Measurements from ENCODE around the gene RTTN.

RTTN gene

GRCh38 chr18:70069382-70069781, 136.1 kb downstream of the RTTN start:
- H3K9ac ChIP-seq (ENCODE audit: low read depth, low read length) = no peak overlapping the region
- no peaks in the 10 kb centered on the region for H3K4me1 ChIP-seq (ENCODE audit: insufficient read depth, low read length)
- H3K36me3 ChIP-seq (ENCODE audit: insufficient read depth, low read length) = no peaks in the 10 kb centered on the region
- no peaks in the 10 kb centered on the region for H3K9me3 ChIP-seq (ENCODE audit: control insufficient read depth, insufficient read depth, low read length)

- no peaks in the 10 kb centered on the region for H3K9me3 ChIP-seq (ENCODE audit: control insufficient read depth, insufficient read depth, low read length)
- H3K36me3 ChIP-seq (ENCODE audit: insufficient read depth, low read length) = no peaks in the 10 kb centered on the region
- H3K4me1 ChIP-seq (ENCODE audit: insufficient read depth, low read length) = no peaks in the 10 kb centered on the region
- no peak overlapping the region for H3K9ac ChIP-seq (ENCODE audit: low read depth, low read length)
These were observed 136.5 kb downstream of the RTTN start for GRCh38 chr18:70068981-70069380.

- Histone ChIP-seq H3K4me1 (ENCODE audit: insufficient read depth, low read length) (no peaks in the 10 kb centered on the region), H3K36me3 (ENCODE audit: insufficient read depth, low read length) (peaks cover 3% of the 10 kb centered on the region), H3K9ac (ENCODE audit: low read depth, low read length) (no peak overlapping the region), H3K9me3 (ENCODE audit: control insufficient read depth, insufficient read depth, low read length) (no peaks in the 10 kb centered on the region)
These were observed 145.8 kb downstream of the RTTN start for GRCh38 chr18:70059684-70060083.

- Histone ChIP-seq H3K4me1 (ENCODE audit: insufficient read depth, low read length) (no peaks in the 10 kb centered on the region), H3K36me3 (ENCODE audit: insufficient read depth, low read length) (peaks cover 3% of the 10 kb centered on the region), H3K9me3 (ENCODE audit: control insufficient read depth, insufficient read depth, low read length) (no peaks in the 10 kb centered on the region), H3K9ac (ENCODE audit: low read depth, low read length) (no peak overlapping the region)
These were observed 146.6 kb downstream of the RTTN start for GRCh38 chr18:70058916-70059315.

GRCh38 chr18:70047931-70048603, 157.4 kb downstream of the RTTN start:
- Histone ChIP-seq H3K4me1 (ENCODE audit: insufficient read depth, low read length) (no peaks in the 10 kb centered on the region), H3K36me3 (ENCODE audit: insufficient read depth, low read length) (peaks cover 5% of the 10 kb centered on the region), H3K9ac (ENCODE audit: low read depth, low read length) (no peak overlapping the region)

GRCh38 chr18:70046796-70047195, 158.7 kb downstream of the RTTN start:
- H3K4me1 ChIP-seq (ENCODE audit: insufficient read depth, low read length) = no peaks in the 10 kb centered on the region
- H3K9ac ChIP-seq (ENCODE audit: low read depth, low read length) = no peak overlapping the region
- peaks cover 5% of the 10 kb centered on the region for H3K36me3 ChIP-seq (ENCODE audit: insufficient read depth, low read length)

More at GRCh38 chr18:70047931-70048603, 157.4 kb downstream of the RTTN start:
- H3K9me3 ChIP-seq (ENCODE audit: control insufficient read depth, insufficient read depth, low read length) = no peaks in the 10 kb centered on the region

GRCh38 chr18:70046207-70046606, 159.3 kb downstream of the RTTN start:
- Histone ChIP-seq H3K9ac (ENCODE audit: low read depth, low read length) (no peak overlapping the region), H3K9me3 (ENCODE audit: control insufficient read depth, insufficient read depth, low read length) (no peaks in the 10 kb centered on the region), H3K36me3 (ENCODE audit: insufficient read depth, low read length) (peaks cover 5% of the 10 kb centered on the region), H3K4me1 (ENCODE audit: insufficient read depth, low read length) (no peaks in the 10 kb centered on the region)

More at GRCh38 chr18:70046796-70047195, 158.7 kb downstream of the RTTN start:
- no peaks in the 10 kb centered on the region for H3K9me3 ChIP-seq (ENCODE audit: control insufficient read depth, insufficient read depth, low read length)

GRCh38 chr18:70044632-70045031, 160.9 kb downstream of the RTTN start:
- Histone ChIP-seq H3K9ac (ENCODE audit: low read depth, low read length) (no peak overlapping the region), H3K4me1 (ENCODE audit: insufficient read depth, low read length) (no peaks in the 10 kb centered on the region), H3K9me3 (ENCODE audit: control insufficient read depth, insufficient read depth, low read length) (no peaks in the 10 kb centered on the region), H3K36me3 (ENCODE audit: insufficient read depth, low read length) (peaks cover 5% of the 10 kb centered on the region)

GRCh38 chr18:70041459-70042050, 163.9 kb downstream of the RTTN start:
- H3K9me3 ChIP-seq (ENCODE audit: control insufficient read depth, insufficient read depth, low read length) = no peaks in the 10 kb centered on the region
- H3K9ac ChIP-seq (ENCODE audit: low read depth, low read length) = no peak overlapping the region
- H3K4me1 ChIP-seq (ENCODE audit: insufficient read depth, low read length) = no peaks in the 10 kb centered on the region
- H3K36me3 ChIP-seq (ENCODE audit: insufficient read depth, low read length) = 0 out of 2 replicates have a peak, but pooled peaks cover under 1% of the 10 kb centered on the region

- no peaks in the 10 kb centered on the region for H3K4me1 ChIP-seq (ENCODE audit: insufficient read depth, low read length)
- no peaks in the 10 kb centered on the region for H3K9me3 ChIP-seq (ENCODE audit: control insufficient read depth, insufficient read depth, low read length)
- H3K9ac ChIP-seq (ENCODE audit: low read depth, low read length) = no peak overlapping the region
- no peaks in the 10 kb centered on the region for H3K36me3 ChIP-seq (ENCODE audit: insufficient read depth, low read length)
These were observed 166.3 kb downstream of the RTTN start for GRCh38 chr18:70039186-70039585.

GRCh38 chr18:70037431-70038061, 167.9 kb downstream of the RTTN start:
- Histone ChIP-seq H3K4me1 (ENCODE audit: insufficient read depth, low read length) (no peaks in the 10 kb centered on the region), H3K36me3 (ENCODE audit: insufficient read depth, low read length) (no peaks in the 10 kb centered on the region), H3K9me3 (ENCODE audit: control insufficient read depth, insufficient read depth, low read length) (no peaks in the 10 kb centered on the region), H3K9ac (ENCODE audit: low read depth, low read length) (no peak overlapping the region)

- H3K36me3 ChIP-seq (ENCODE audit: insufficient read depth, low read length) = no peaks in the 10 kb centered on the region
- no peak overlapping the region for H3K9ac ChIP-seq (ENCODE audit: low read depth, low read length)
- H3K9me3 ChIP-seq (ENCODE audit: control insufficient read depth, insufficient read depth, low read length) = no peaks in the 10 kb centered on the region
- no peaks in the 10 kb centered on the region for H3K4me1 ChIP-seq (ENCODE audit: insufficient read depth, low read length)
These were observed 168.6 kb downstream of the RTTN start for GRCh38 chr18:70036771-70037347.

GRCh38 chr18:70036168-70036567, 169.3 kb downstream of the RTTN start:
- Histone ChIP-seq H3K9me3 (ENCODE audit: control insufficient read depth, insufficient read depth, low read length) (no peaks in the 10 kb centered on the region), H3K36me3 (ENCODE audit: insufficient read depth, low read length) (no peaks in the 10 kb centered on the region), H3K4me1 (ENCODE audit: insufficient read depth, low read length) (no peaks in the 10 kb centered on the region), H3K9ac (ENCODE audit: low read depth, low read length) (no peak overlapping the region)

- no peaks in the 10 kb centered on the region for H3K4me1 ChIP-seq (ENCODE audit: insufficient read depth, low read length)
- no peaks in the 10 kb centered on the region for H3K36me3 ChIP-seq (ENCODE audit: insufficient read depth, low read length)
- H3K9ac ChIP-seq (ENCODE audit: low read depth, low read length) = no peak overlapping the region
- no peaks in the 10 kb centered on the region for H3K9me3 ChIP-seq (ENCODE audit: control insufficient read depth, insufficient read depth, low read length)
These were observed 174.3 kb downstream of the RTTN start for GRCh38 chr18:70031221-70031620.

- H3K9ac ChIP-seq (ENCODE audit: low read depth, low read length) = no peak overlapping the region
- H3K4me1 ChIP-seq (ENCODE audit: insufficient read depth, low read length) = no peaks in the 10 kb centered on the region
- H3K36me3 ChIP-seq (ENCODE audit: insufficient read depth, low read length) = no peaks in the 10 kb centered on the region
- no peaks in the 10 kb centered on the region for H3K9me3 ChIP-seq (ENCODE audit: control insufficient read depth, insufficient read depth, low read length)
These were observed 174.8 kb downstream of the RTTN start for GRCh38 chr18:70030728-70031127.

All from ES-I3 (cell line).